DOHH2 (cell line): Measurements from ENCODE around the gene FGFR1OP2.

Experiments
- H3F3A ChIP-seq: fragments of 200-600 bp; sonication (generic), shearing (Covaris generic); 2 replicates; pipeline ENCODE4 v1.6.0; 2016; ENCODE audit warnings: antibody characterized with exemption, mild to moderate bottlenecking; ENCODE audit not compliant: control insufficient read depth, insufficient read depth
- H3K27ac ChIP-seq: fragments of 200-600 bp; sonication (generic); 2 replicates; pipeline ENCODE4 v1.5.1; 2014; ENCODE audit warnings: low read depth, mild to moderate bottlenecking, low read length, moderate library complexity
- H3K27me3 ChIP-seq: fragments of 200-600 bp; sonication (generic); 2 replicates; pipeline ENCODE4 v1.6.1; 2014; ENCODE audit warnings: mild to moderate bottlenecking, low read length, mixed read lengths; ENCODE audit not compliant: control insufficient read depth
- H3K36me3 ChIP-seq: fragments of 200-600 bp; sonication (generic); 2 replicates; pipeline ENCODE4 v1.6.1; 2014; ENCODE audit warnings: mild to moderate bottlenecking, low read length, moderate library complexity, mixed read lengths; ENCODE audit not compliant: control insufficient read depth
- H3K4me1 ChIP-seq: fragments of 200-600 bp; sonication (generic); 2 replicates; pipeline ENCODE4 v1.6.1; 2014; ENCODE audit warnings: mild to moderate bottlenecking, low read length, mixed read lengths; ENCODE audit not compliant: control insufficient read depth
- H3K4me2 ChIP-seq: fragments of 200-600 bp; sonication (generic); 2 replicates; pipeline ENCODE4 v1.6.0; 2014; ENCODE audit warnings: mild to moderate bottlenecking, low read length, moderate library complexity
- H3K4me3 ChIP-seq: fragments of 200-600 bp; sonication (generic); 2 replicates; pipeline ENCODE4 v1.5.1; 2014; ENCODE audit warnings: mild to moderate bottlenecking, low read length, mixed read lengths
- H3K79me2 ChIP-seq: fragments of 200-600 bp; sonication (generic); 2 replicates; pipeline ENCODE4 v1.6.1; 2014; ENCODE audit warnings: mild to moderate bottlenecking, low read length, mixed read lengths; ENCODE audit not compliant: control insufficient read depth
- H3K9me2 ChIP-seq: fragments of 200-600 bp; sonication (generic); replicated peaks from 2 replicates; pipeline ENCODE4 v1.6.1; 2014; ENCODE audit warnings: mild to moderate bottlenecking, low read length, mixed read lengths; ENCODE audit not compliant: control insufficient read depth
- H3K9me3 ChIP-seq: fragments of 200-600 bp; sonication (generic); 2 replicates; pipeline ENCODE4 v1.6.1; 2014; ENCODE audit warnings: antibody characterized with exemption, low read length, mixed read lengths; ENCODE audit not compliant: control insufficient read depth, insufficient read depth
- H4K20me1 ChIP-seq: fragments of 200-600 bp; sonication (generic); 2 replicates; pipeline ENCODE4 v1.6.0; 2014; ENCODE audit warnings: low read depth, mild to moderate bottlenecking, antibody characterized with exemption, low read length, moderate library complexity; ENCODE audit not compliant: control insufficient read depth, insufficient read depth
- CTCF ChIP-seq: fragments of 200-600 bp; sonication (generic); IDR thresholded peaks from one replicate; pipeline ENCODE4 v1.5.1; 2014; ENCODE audit warnings: antibody characterized with exemption, mild to moderate bottlenecking, low read depth, low read length; ENCODE audit not compliant: poor library complexity, severe bottlenecking
- EZH2phosphoT487 ChIP-seq: fragments of 200-600 bp; sonication (generic); IDR thresholded peaks from 2 replicates; pipeline ENCODE4 v1.6.1; 2017; ENCODE audit warnings: borderline replicate concordance, mild to moderate bottlenecking, antibody characterized with exemption, low read length, moderate library complexity, mixed read lengths

FGFR1OP2 gene

GRCh38 chr12:26988703-26989102, 50.4 kb downstream of the FGFR1OP2 start:
- peaks cover 4% of the 10 kb centered on the region for H3K36me3 ChIP-seq
- no peaks in the 10 kb centered on the region for H3K27me3 ChIP-seq
- H3K4me2 ChIP-seq, result no peak overlapping the region
- H3K4me1 ChIP-seq, result peaks cover 4% of the 10 kb centered on the region; the same call in 1 of the 2 replicates
- no peak overlapping the region for H3K4me3 ChIP-seq
- H3K9me2 ChIP-seq, result no peaks in the 10 kb centered on the region
- no peaks in the 10 kb centered on the region for H3K9me3 ChIP-seq
- no peak overlapping the region for H3K27ac ChIP-seq
- no peaks in the 10 kb centered on the region for H4K20me1 ChIP-seq
- no peaks in the 10 kb centered on the region for H3K79me2 ChIP-seq
- no peaks in the 10 kb centered on the region for H3F3A ChIP-seq
- TF ChIP-seq CTCF, result no peak
- TF ChIP-seq EZH2phosphoT487, result no peak

GRCh38 chr12:26989873-26990272, 51.6 kb downstream of the FGFR1OP2 start:
- no peaks in the 10 kb centered on the region for H3K9me2 ChIP-seq
- no peaks in the 10 kb centered on the region for H3K79me2 ChIP-seq
- H3K4me3 ChIP-seq, result no peak overlapping the region
- TF ChIP-seq EZH2phosphoT487 (no peak), CTCF (no peak)
- peaks cover 4% of the 10 kb centered on the region; the same call in 1 of the 2 replicates for H3K4me1 ChIP-seq
- no peaks in the 10 kb centered on the region for H3K9me3 ChIP-seq
- no peaks in the 10 kb centered on the region for H3K27me3 ChIP-seq
- H4K20me1 ChIP-seq, result no peaks in the 10 kb centered on the region
- no peak overlapping the region for H3K4me2 ChIP-seq
- no peak overlapping the region for H3K27ac ChIP-seq
- H3F3A ChIP-seq, result no peaks in the 10 kb centered on the region
- H3K36me3 ChIP-seq, result peaks cover 4% of the 10 kb centered on the region

- no peaks in the 10 kb centered on the region for H3K27me3 ChIP-seq
- H3K9me3 ChIP-seq, result no peaks in the 10 kb centered on the region
- H3K36me3 ChIP-seq, result peaks cover 12% of the 10 kb centered on the region
- H3K4me3 ChIP-seq, result no peak overlapping the region
- H4K20me1 ChIP-seq, result no peaks in the 10 kb centered on the region
- no peaks in the 10 kb centered on the region for H3K79me2 ChIP-seq
- no peak for TF ChIP-seq CTCF
- TF ChIP-seq EZH2phosphoT487, result no peak
- no peak overlapping the region for H3K4me2 ChIP-seq
- no peaks in the 10 kb centered on the region for H3K9me2 ChIP-seq
- H3F3A ChIP-seq, result no peaks in the 10 kb centered on the region
- peaks cover 4% of the 10 kb centered on the region; the same call in 1 of the 2 replicates for H3K4me1 ChIP-seq
- H3K27ac ChIP-seq, result no peak overlapping the region
These were observed 53.6 kb downstream of the FGFR1OP2 start for GRCh38 chr12:26991826-26992225.
